Measurements from ENCODE around the gene SIN3A. TPM values are rescaled to one million over a fixed set of nuclear protein-coding genes. Genes with fewer than 3 reads are reported as not detected.
A peak's percentile ranks its signal among the peaks of the same experiment; 100 is the strongest.

The SIN3A gene
- total RNA-seq, 2 donors from 2014 or later, result 51.0 to 98.6 TPM

DNA sequence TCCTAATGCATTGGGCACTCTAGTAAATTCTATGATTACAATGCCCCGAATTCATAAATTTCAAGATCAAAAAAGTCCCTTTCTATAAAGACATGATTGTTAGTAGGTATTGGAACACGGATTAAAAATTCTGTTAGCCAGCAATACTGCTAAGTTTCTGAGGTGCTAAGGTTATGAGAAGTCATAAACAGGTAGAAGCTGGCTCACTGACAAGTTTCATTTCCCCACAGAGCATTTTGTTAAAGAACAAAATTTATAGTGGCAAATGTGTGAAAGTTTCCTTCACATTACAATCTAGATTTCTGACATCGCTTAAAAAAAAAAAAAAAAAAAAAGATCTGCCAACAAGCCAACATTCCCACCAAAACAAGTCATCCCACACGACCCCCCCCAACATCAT, 70.7 kb downstream of the SIN3A start:
- DNase-seq (ENCODE audit: low spot score), result no peak
- no peaks in the 10 kb centered on the region for H3K27me3 ChIP-seq (replicated peaks; ENCODE audit: insufficient read depth)
- WGBS, result 73% methylated on average over 4 of the region's 4 CpGs
- intact Hi-C loops (cut with DNase I), result no loop called here
- no peak overlapping the region for H3K4me3 ChIP-seq
- peaks cover 7 to 11% of the 10 kb centered on the region in 2 donors for H3K36me3 ChIP-seq
- H3K4me1 ChIP-seq (replicated peaks), result no peaks in the 10 kb centered on the region
- H3K9me3 ChIP-seq, result no peaks in the 10 kb centered on the region
- H3K27ac ChIP-seq, result no peak overlapping the region
- TF ChIP-seq POLR2A (IDR thresholded peaks at IDR 0.05) (no peak), POLR2AphosphoS5 (IDR thresholded peaks at IDR 0.05) (no peak)
- TF ChIP-seq, protein P1, sequence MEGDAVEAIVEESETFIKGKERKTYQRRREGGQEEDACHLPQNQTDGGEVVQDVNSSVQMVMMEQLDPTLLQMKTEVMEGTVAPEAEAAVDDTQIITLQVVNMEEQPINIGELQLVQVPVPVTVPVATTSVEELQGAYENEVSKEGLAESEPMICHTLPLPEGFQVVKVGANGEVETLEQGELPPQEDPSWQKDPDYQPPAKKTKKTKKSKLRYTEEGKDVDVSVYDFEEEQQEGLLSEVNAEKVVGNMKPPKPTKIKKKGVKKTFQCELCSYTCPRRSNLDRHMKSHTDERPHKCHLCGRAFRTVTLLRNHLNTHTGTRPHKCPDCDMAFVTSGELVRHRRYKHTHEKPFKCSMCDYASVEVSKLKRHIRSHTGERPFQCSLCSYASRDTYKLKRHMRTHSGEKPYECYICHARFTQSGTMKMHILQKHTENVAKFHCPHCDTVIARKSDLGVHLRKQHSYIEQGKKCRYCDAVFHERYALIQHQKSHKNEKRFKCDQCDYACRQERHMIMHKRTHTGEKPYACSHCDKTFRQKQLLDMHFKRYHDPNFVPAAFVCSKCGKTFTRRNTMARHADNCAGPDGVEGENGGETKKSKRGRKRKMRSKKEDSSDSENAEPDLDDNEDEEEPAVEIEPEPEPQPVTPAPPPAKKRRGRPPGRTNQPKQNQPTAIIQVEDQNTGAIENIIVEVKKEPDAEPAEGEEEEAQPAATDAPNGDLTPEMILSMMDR (IDR thresholded peaks at IDR 0.05), result no peak

DNA sequence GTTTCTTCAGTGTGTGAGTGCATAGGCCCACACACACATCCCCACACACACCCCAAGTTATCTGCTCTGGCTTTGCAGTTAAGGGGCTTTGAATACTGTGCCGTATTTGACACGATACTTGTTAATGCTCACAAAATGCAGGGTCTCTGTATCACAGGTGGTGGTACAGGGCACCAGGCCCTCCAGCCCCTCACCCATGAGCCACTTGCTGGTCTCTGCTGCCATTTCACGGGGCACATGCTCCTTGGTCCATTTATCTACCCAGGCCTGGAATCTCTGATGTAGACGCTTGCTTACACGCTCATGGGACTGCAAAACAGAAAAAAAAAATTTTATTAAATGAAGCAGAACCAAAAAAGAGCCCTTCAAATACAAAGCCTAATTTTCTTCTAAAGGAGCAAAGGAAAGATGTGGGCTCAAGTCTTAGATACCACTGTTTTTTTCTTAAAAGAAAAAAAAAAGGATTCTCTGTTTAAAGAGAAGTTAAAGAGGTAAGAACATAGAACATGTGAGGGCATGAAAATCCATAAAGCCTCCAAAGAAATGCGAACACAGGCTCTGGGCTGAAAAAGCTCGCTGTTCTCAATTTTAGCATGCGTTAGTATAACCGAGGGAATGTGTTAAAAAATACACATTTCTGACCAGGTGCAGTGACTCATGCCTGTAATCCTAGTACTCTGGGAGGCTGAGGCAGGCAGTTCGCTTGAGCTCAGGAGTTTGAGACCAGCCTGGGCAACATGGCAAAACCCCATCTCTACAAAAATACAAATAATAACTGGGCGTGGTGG, 79.4 kb downstream of the SIN3A start:
- TF ChIP-seq POLR2AphosphoS5 (IDR thresholded peaks at IDR 0.05) (no peak), POLR2A (IDR thresholded peaks at IDR 0.05) (no peak)
- TF ChIP-seq, protein P1 (IDR thresholded peaks at IDR 0.05), result no peak
- no peak for DNase-seq (ENCODE audit: low spot score)
- intact Hi-C loops (cut with DNase I), result no loop called here
- H3K27me3 ChIP-seq (replicated peaks; ENCODE audit: insufficient read depth), result no peaks in the 10 kb centered on the region
- WGBS, result 74% methylated on average over 11 of the region's 11 CpGs
- H3K27ac ChIP-seq, result no peak overlapping the region
- no peaks in the 10 kb centered on the region for H3K9me3 ChIP-seq
- H3K4me1 ChIP-seq (replicated peaks), result peaks cover 4% of the 10 kb centered on the region
- H3K36me3 ChIP-seq, result no peaks in the 10 kb centered on the region
- H3K4me3 ChIP-seq, result no peak overlapping the region

GRCh38 chr15:75371486-75371885, 80.0 kb downstream of the SIN3A start:
- Histone ChIP-seq H3K9me3 (no peaks in the 10 kb centered on the region), H3K36me3 (no peaks in the 10 kb centered on the region), H3K27me3 (replicated peaks; ENCODE audit: insufficient read depth) (no peaks in the 10 kb centered on the region), H3K4me1 (replicated peaks) (peaks cover 4% of the 10 kb centered on the region), H3K4me3 (no peak overlapping the region), H3K27ac (no peak overlapping the region)
- 45% methylated on average over 1 of the region's 1 CpG for WGBS
- intact Hi-C loops (cut with DNase I), result no loop called here
- TF ChIP-seq POLR2A (IDR thresholded peaks at IDR 0.05) (no peak), POLR2AphosphoS5 (IDR thresholded peaks at IDR 0.05) (no peak)
- TF ChIP-seq, protein P1 (IDR thresholded peaks at IDR 0.05), result no peak
- DNase-seq (ENCODE audit: low spot score), result no peak

DNA sequence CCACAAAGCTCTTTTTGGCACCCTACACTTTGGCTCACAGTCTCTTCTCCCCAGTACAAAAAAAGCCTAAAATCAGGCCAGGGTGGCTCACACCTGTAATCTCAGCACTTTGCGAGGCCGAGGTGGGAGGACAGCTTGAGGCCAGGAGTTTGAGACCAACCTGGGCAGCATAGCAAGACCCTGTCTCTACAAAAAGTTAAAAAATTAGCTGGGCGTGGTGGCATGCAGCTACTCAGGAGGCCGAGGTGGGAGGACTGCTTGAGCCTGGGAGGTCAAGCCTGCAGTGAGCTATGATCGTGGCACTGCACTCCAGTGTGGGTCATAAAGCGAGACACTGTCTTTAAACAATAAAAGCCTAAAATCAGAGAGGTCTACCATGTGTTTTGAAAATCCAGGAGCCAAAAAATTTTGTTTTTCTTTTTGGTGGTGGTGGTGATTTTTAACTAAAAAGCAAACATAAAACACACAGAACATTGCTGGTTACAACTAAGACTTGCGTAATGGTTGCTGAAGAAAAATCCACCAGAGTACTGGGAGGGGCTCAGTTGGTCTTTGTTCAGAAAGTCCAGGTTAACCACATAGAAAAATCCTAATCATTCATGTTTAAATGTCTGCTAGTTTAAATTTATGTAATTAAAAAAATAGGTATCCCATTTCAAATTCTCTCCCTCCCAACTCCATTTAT, 81.5 kb downstream of the SIN3A start:
- 97% methylated on average over 7 of the region's 7 CpGs for WGBS
- DNase-seq (ENCODE audit: low spot score), result no peak
- peak overlapping the region in 1 of 2 donors; percentile 95 for H3K27ac ChIP-seq
- intact Hi-C loops (cut with DNase I), result loop anchor here (2.0 to 5.0 kb wide), 2 partner anchors 81 to 267 kb away; partner anchors contain the start of gene SIN3A
- peaks cover 4% of the 10 kb centered on the region for H3K4me1 ChIP-seq (replicated peaks)
- TF ChIP-seq POLR2A (IDR thresholded peaks at IDR 0.05) (no peak), POLR2AphosphoS5 (IDR thresholded peaks at IDR 0.05) (no peak)
- TF ChIP-seq, protein P1 (IDR thresholded peaks at IDR 0.05), result no peak
- no peak overlapping the region for H3K4me3 ChIP-seq
- peaks cover 0 to 6% of the 10 kb centered on the region in 2 donors for H3K36me3 ChIP-seq
- H3K9me3 ChIP-seq, result no peaks in the 10 kb centered on the region
- H3K27me3 ChIP-seq (replicated peaks; ENCODE audit: insufficient read depth), result no peaks in the 10 kb centered on the region

All from prostate gland (tissue), 2 donors.